ENCODE data around the gene NLRP5. TPM values are rescaled to one million over a fixed set of nuclear protein-coding genes. Genes with fewer than 3 reads are reported as not detected.
"Not testable (repeated sequence)": the region's sequence is repeated elsewhere in the genome, so short reads cannot be mapped to it uniquely, and the experiment has no call there.

Gene NLRP5
- total RNA-seq, 1 donor from 2014 or later: not detected

GRCh38 chr19:56079609-56080008 is 93.0 kb downstream of the NLRP5 start:
- DNase-seq: no peak

DNA sequence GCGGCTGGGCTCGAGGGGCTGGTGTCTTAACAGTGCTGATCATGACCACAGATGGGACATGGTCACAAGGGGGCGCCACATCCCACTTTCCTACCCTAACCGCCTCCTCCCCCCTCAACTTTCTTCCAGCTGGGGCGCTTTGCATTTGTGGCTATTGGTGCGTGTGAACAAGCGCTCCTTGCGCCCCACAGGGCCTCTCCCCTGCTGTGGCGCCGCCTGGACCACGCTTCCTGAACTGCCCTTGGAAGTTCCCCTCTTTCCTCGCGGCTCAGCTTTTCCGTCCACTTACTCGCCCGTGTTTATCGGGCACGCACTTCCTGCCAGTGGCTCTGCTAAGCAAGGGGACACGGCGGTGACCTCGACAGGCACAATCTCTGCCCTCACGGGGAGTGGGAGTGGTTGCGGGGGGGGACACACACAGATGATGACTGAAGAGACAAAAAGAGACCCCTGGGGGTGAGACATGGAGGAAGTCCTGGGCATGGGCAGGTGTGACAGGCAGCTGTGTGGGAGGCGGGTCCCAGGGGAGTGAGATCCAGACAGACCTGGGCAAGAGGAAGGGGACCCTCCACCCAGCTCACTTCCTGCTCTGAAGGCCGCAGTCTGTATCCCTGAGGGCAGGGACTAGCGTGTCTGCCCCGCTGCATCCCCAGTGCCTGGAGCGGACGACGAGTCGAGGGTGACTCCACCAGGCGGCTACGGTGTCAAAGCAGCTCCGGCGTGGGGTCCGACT is 94.3 kb downstream of the NLRP5 start:
- DNase-seq: peak; percentile 89

DNA sequence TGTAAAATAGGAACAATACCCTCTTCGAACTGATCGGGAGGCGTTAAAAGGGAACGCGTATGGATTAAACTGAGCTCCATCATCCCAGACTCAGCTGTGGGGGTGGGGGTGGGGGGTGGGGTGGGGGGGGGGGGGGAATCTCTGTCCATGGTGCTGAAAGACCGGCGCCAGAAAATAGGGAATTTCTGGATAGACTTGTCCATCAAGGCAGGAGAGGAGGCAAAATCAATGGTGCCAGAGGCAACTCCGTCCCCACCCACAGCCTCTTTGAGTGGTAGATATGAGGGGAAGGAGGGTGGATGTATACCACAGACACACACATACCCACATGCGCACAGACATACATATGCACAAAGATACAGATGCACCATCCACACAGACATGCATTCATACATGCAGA is 97.1 kb downstream of the NLRP5 start:
- no peak for DNase-seq

DNA sequence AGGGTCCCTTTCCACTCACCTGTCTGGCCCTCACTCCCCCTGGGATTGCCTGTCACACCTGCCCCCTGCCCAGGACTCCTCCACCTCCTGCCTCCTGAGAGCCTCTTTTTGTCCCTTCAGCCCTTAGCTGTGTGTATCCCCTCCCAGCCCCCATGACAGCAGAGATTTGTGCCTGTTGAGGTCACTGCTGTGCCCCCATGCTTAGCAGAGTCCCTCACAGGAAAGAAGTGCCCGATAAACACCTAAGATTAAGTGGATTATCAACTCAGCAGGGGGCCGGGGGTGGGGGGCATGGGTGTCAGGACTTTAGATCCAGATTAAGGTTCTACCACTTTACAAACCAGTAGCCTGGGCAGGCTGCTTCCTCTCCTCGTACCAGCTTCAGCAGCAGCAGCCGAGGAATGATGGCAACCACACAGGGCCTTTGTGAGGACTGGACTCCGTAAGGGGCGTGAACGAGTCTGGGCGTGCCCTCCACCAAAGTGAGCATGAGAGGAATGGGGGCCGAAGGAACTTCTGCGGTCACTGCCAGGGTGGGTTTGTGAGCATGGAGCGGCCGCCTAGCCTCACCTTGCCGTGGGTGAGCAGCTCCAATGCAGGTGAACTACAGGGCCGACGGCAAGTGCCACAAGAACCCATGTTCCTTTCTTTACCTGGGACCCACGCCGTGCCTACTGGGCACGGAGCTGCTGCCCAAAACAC is 98.4 kb downstream of the NLRP5 start:
- no peak for DNase-seq

DNA sequence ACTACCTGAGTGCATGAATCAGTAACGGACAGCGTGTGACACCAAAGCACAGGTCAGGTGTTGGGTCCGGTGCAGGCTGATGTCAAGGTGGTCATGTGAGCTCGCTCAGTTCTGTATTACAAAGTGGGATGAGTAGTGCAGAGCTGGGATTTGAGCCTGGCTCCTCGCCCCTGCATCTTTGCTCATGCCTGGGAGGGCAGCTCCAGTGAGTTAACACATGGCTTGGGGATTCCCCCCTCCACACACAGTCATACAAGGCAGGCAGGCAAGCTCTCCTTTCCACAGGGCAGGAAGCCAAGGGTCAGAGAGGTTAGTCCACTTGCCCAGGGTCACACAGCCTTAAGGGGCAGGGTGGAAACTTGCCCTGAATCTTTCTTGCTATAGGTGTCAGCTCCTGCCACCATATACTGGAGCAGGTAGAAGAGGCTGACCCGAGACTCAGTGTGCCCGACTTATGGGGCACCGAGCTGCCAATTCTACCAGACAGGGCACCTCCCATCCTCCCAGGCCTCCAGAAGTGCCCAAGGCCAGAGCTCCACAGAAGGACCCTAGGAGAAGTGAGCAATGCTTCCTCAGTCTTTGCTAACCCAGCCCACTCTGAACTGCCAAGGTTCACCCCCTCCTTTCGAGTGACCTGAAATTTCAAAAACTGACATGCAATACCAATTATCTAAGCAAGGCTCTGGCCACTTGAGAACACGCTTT is 99.1 kb downstream of the NLRP5 start:
- DNase-seq: no peak

- no peak for DNase-seq
Observed at GRCh38 chr19:56086671-56087430, 100.3 kb downstream of the NLRP5 start.

DNA sequence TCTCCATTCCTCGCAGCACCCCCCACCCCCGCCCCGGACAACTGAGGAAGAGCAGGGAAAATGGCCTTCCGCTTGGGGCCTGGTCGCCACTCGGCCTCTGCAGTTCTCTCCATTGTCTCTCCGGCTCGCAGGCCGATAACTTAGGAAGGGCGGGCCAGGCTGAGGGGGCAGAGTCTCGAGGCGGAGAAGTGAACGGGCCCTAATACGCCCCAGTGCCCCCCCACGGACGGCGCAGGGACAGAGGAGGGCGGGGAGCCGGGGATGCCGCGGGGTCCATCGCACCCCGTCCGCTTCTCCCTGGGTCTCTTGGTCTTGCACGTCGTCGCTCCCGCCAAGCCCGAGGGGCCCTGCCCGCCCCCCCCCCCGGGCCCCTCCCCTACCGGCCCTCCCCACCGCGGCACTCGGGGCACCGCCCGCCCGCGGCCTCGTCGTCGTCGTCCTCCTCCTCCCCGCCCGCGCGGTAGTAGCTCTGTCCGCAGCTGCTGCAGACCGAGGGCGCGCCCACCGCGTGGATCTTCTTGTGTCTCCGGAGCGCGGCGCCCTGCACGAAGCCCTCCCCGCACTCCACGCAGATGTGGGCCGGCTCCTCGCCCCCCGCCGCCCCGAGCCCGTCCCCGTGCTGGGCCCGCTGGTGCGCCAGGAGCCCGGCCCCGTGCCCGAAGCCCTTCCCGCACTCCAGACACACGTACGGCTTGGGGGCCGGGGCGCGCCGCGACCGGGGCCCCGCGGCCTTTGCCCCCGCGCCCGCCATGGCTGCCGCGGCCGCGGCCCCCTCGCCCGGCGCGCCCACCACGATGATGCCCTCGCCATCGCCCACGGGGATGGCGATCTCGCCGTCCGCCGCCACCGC is 101.3 kb downstream of the NLRP5 start:
- no peak for DNase-seq

DNA sequence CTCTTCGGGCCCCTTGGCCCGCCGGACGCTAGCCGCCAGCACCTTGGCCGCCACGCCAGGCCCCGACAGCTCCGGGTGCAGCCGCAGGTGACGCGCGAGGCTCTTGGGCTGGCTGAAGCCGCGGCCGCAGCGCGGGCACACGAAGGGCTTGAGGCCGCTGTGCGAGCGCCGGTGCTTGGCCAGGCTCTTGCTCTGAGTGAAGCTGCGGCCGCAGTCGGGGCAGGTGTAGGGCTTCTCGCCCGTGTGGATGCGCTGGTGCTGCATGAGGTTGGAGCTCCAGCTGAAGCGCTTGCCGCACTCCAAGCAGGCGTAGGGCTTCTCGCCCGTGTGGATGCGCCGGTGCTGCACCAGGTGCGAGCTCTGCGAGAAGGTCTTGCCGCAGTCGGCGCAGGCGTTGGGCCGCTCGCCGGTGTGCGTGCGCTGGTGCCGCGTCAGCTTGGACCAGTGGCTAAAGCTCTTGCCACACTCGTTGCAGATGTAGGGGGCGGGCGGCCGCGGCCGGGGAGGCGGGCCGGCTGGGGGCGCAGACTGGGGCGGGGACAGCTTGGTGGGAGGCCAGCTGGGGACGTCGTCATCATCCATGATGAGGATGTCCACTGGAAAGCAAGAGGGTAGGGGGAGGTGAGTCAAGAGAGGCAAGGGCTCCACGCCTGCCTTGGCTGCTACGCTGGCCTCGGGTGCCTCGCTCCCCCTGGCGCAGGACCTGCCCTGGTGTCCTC is 102.1 kb downstream of the NLRP5 start:
- DNase-seq: no peak

DNA sequence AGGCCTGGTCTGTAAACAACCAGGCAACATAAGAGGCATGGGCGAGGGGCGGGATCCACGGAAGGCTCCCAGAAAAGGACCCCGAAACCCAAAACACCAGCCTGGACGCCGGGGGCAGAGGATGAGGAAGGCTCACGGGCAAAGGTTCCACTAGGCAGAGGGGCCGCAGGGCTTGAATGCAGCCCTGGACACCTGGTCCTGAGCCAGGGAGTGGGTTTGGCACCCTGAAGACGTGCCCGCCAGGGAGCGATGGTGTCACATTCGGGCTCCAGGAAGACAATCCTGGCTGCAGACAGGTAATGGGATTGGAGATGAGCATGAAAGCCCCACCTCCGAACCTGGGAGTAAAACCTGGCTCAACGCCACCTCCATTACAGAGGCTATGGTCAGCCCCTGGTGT is 102.8 kb downstream of the NLRP5 start:
- DNase-seq: no peak

DNA sequence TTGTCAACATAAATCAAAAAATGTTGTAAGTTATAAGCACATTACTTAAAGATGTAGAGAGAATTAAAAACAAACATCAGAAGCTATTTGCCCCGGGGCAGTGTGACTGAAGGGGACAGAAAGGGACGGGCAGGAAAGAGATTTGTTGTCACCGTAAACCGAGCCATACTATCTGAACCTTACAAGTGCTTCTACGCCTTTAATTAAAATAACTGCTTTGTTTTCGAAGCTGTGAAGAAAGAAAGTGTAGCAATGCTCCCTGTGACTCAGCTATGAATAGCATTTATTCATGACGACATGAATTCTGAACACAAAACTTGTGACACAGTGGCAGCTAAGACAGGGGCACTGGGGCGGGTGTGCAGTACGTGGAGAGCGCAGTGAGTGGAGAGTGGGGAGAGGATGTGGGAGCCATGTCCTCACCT is 104.5 kb downstream of the NLRP5 start:
- DNase-seq: no peak

DNA sequence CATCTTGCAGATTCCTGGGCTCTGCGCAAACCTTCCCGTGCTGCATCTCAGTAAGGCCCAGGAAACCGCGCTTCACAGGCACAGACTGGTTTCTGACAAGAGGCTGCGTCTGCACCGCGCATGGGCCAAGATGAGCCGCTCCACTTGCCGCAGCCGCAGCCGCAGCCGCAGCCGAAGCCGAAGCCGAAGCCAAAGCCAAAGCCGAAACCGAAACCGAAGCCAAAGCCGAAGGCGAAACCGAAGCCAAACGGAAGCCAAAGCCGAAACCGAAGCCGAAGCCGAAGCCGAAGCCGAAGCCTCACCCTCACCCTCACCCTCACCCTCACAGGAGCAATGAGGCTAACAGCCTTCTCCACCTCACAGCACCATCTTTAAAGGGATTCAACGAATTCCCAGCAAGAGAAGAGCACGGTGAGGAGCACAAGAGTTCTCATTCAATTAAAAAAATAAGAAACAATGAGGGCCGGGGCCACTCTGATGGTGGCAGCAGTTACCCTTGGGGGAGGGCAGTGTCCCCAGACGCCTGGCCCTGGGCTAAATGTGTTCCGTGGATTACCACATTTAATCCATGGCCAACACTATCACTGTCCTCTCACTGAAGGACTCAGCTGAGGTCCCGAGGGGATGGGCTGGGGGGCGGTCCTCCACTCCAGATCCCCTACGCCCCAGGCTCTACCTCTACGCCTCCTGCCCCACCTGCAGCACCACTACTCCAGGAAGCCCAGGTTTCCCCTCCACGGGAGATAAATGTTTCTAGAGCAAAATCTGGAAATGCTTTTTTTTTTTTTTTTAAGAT is 105.4 kb downstream of the NLRP5 start:
- DNase-seq: no peak

DNA sequence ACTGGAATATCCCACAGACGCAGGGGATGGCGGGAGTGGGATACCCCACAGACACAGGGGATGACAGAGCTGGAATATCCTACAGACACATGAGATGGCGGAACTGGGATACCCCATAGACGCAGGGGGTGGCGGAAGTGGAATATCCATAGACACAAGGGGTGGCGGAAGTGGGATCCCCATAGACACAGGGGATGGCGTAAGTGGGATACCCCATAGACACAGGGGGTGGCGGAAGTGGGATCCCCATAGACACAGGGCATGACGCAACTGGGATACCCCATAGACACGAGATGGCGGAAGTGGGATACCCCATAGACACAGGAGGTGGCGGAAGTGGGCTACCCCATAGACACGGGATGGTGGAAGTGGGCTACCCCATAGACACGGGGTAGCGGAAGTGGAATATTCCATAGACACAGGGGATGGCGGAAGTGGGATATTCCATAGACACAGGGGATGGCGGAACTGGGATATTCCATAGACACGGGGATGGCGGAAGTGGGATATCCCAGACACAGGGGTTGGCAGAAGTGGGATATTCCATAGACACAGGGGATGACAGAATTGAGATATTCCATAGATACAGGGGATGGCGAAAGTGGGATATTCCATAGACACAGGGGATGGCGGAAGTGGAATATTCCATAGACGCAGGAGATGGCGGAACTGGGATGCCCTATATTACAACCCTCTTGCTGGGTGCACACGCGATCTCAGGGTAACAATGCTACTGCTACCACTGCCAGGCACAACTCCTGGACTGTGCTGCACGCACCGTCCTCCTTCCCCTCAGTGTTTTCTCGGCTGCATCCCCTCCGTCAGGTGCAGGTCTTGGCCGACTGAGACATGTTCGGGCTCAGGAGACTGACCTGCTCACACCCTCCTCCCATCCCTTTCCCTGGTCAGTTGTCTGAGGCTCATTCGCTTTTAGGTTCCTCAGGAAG is 106.4 kb downstream of the NLRP5 start:
- DNase-seq: no peak

GRCh38 chr19:56094449-56094848 is 107.9 kb downstream of the NLRP5 start:
- no peak for DNase-seq

DNA sequence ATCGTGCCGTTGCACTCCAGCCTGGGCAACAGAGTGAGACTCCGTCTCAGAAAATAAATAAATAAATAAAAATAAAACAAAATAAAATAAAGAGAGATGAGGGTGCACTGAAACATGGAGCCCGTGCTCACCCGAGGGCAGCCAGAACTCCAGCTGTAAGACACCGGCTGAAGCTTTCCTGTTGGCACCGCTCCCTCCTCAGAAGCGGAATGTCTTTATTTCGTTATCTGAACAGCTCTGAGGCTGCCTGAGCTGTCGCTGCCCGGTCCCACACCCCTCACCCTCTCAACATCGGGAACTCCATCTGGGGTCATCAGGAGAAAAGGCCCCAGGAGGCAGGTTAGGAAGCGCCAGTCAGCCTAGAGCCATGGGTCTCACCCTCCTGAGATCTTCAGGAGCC is 110.1 kb downstream of the NLRP5 start:
- DNase-seq: no peak

GRCh38 chr19:56097306-56097705 is 110.7 kb downstream of the NLRP5 start:
- no peak for DNase-seq

- no peak for DNase-seq
Observed at GRCh38 chr19:56097776-56098175, 111.2 kb downstream of the NLRP5 start.

DNA sequence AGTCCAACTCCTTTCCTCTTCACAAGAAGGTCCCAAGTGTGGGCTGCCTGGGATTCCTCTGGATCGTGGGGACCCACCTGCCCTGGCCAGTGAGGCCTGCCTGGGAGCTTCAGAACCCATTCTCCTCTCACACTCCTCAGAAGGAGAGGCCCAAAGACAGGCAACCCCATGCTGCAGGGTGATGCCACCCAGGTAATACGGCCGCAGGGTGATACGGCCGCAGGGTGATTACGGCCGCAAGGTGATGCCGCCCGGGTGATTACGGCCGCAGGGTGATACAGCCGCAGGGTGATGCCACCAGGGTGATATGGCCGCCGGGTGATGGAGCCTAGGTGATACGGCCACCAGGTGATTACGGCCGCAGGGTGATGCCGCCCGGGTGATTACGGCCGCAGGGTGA is 111.7 kb downstream of the NLRP5 start:
- DNase-seq: not testable (repeated sequence)

DNA sequence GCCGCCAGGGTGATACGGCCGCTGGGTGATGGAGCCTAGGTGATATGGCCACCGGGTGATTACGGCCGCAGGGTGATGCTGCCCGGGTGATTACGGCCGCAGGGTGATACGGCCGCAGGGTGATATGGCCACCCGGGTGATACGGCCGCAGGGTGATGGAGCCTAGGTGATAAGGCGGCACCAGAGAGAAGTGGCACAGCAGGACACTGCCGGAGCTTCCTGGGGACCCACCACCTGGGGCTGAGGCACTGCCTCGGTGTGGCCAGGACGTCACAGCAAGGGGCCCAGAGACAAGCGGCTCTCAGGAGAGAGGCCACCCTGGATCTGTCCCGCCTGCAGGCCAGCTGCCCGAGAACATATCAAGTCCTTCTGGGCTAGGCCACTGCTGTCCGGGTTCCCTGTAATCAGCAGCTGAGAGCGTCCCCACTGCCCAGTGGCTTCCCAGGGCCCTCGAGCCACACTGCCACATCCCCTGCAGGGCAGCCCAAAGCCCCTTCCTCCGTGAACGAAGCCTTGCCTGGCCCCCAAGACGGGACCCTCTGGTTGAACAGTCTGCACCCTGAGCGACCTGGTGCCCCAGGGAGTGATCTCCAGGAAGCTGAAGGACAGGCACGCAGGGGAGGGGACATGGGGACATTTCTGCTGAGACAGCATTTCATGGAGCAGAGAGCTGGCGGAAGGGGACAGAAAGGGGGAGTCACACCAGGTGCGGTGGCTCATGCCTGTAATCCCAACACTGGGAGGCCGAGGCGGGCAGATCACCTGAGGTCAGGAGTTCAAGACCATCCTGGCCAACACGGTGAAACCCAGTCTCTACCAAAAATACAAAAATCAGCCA is 112.4 kb downstream of the NLRP5 start:
- DNase-seq: no peak

Data from dermis blood vessel endothelial cell (primary cell).